Measurements from ENCODE around the gene TRPM3. TPM values are rescaled to one million over a fixed set of nuclear protein-coding genes. Genes with fewer than 3 reads are reported as not detected.

The TRPM3 gene
- total RNA-seq, 1 experiment from 2014 or later, result 0.26 TPM

DNA sequence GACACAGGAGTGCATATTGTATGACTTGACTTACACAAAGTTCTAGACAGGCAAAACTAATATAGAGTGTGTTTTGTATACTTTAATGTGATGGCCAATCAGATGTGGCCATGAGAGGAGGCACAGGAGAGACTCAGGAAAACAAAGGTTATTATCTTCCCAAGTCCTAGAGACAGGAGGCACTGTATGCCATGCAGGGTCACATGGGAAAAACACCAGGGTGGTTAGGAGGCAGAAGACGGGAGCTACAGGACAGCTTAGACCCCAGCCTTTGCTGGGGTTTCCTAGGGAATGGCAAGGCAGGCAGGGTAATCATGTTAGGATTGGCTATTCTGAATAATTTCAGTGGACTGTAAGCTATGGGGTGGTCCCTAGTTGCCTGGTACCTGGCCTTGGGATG is 16.2 kb downstream of the TRPM3 start:
- H3K4me1 ChIP-seq (replicated peaks; ENCODE audit: insufficient read depth), result no peaks in the 10 kb centered on the region
- no peaks in the 10 kb centered on the region for H3K27me3 ChIP-seq (ENCODE audit: insufficient read depth, low read depth)
- ChIA-PET CTCF (no interaction called here), POLR2A (ENCODE audit: unreplicated experiment) (no interaction called here)
- H3K9me3 ChIP-seq (ENCODE audit: insufficient read depth, low read depth), result no peaks in the 10 kb centered on the region
- intact Hi-C loops (cut with micrococcal nuclease; ENCODE audit: unreplicated experiment), result no loop called here
- no TSS peak for BruUV-seq (replicated peaks)
- H2AFZ ChIP-seq, result no peak overlapping the region
- H3K27ac ChIP-seq, result no peak overlapping the region
- H3F3A ChIP-seq (ENCODE audit: insufficient read depth, low read depth), result no peaks in the 10 kb centered on the region
- no peak overlapping the region for H3K4me2 ChIP-seq
- H3K9me2 ChIP-seq (ENCODE audit: insufficient read depth), result no peaks in the 10 kb centered on the region; the same call in 1 of the 2 replicates
- TF ChIP-seq EZH2 (IDR thresholded peaks at IDR 0.05; ENCODE audit: low read depth), result no peak
- TF ChIP-seq, protein P1, sequence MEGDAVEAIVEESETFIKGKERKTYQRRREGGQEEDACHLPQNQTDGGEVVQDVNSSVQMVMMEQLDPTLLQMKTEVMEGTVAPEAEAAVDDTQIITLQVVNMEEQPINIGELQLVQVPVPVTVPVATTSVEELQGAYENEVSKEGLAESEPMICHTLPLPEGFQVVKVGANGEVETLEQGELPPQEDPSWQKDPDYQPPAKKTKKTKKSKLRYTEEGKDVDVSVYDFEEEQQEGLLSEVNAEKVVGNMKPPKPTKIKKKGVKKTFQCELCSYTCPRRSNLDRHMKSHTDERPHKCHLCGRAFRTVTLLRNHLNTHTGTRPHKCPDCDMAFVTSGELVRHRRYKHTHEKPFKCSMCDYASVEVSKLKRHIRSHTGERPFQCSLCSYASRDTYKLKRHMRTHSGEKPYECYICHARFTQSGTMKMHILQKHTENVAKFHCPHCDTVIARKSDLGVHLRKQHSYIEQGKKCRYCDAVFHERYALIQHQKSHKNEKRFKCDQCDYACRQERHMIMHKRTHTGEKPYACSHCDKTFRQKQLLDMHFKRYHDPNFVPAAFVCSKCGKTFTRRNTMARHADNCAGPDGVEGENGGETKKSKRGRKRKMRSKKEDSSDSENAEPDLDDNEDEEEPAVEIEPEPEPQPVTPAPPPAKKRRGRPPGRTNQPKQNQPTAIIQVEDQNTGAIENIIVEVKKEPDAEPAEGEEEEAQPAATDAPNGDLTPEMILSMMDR (conservative IDR thresholded peaks at IDR 0.05), result no peak
- no peaks in the 10 kb centered on the region for H4K20me1 ChIP-seq (ENCODE audit: insufficient read depth)
- no peaks in the 10 kb centered on the region for H3K36me3 ChIP-seq (ENCODE audit: low read depth)
- H3K4me3 ChIP-seq, result no peak overlapping the region
- no peaks in the 10 kb centered on the region for H3K79me2 ChIP-seq (ENCODE audit: low read depth)
- DNase-seq, result no peak

DNA sequence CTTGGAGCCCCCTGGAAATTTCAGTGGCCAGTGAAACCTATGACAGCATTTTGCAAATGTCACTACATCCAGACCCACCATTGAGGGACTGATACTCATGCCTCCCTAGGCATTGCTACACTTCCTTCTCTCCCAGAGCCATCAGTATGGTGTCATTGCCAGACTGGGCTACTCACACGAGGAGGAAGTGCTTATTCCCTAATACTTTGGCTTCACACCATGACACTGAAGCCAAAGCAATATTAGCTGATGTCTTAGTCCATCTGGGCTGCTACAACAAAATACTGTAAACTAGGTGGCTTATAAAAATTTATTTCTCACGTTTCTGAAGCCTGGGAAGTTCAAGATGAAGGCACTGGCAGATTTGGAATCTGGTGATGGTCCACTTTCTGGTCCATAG is 22.6 kb downstream of the TRPM3 start:
- Histone ChIP-seq H3K79me2 (ENCODE audit: low read depth) (no peaks in the 10 kb centered on the region), H3K9me3 (ENCODE audit: insufficient read depth, low read depth) (no peaks in the 10 kb centered on the region), H3K4me1 (replicated peaks; ENCODE audit: insufficient read depth) (no peaks in the 10 kb centered on the region), H3K4me3 (no peak overlapping the region), H3K9me2 (ENCODE audit: insufficient read depth) (no peaks in the 10 kb centered on the region; the same call in 1 of the 2 replicates), H3K27ac (no peak overlapping the region), H3K36me3 (ENCODE audit: low read depth) (no peaks in the 10 kb centered on the region), H3K4me2 (no peak overlapping the region), H2AFZ (no peak overlapping the region), H4K20me1 (ENCODE audit: insufficient read depth) (no peaks in the 10 kb centered on the region), H3K27me3 (ENCODE audit: insufficient read depth, low read depth) (no peaks in the 10 kb centered on the region), H3F3A (ENCODE audit: insufficient read depth, low read depth) (no peaks in the 10 kb centered on the region)
- TF ChIP-seq, protein P1 (conservative IDR thresholded peaks at IDR 0.05), result no peak
- no peak for TF ChIP-seq EZH2 (IDR thresholded peaks at IDR 0.05; ENCODE audit: low read depth)
- CTCF ChIA-PET, result no interaction called here
- no peak for DNase-seq
- intact Hi-C loops (cut with micrococcal nuclease; ENCODE audit: unreplicated experiment), result no loop called here
- POLR2A ChIA-PET (ENCODE audit: unreplicated experiment), result no interaction called here
- BruUV-seq (replicated peaks), result no TSS peak

- ChIA-PET CTCF (no interaction called here), POLR2A (ENCODE audit: unreplicated experiment) (interaction anchor here (0.6 kb wide), 1 partner anchor 415 kb away, joined by 4 read pairs; no protein-coding TSS in a partner anchor)
- TF ChIP-seq, protein P1 (conservative IDR thresholded peaks at IDR 0.05), result no peak
- no peak for TF ChIP-seq EZH2 (IDR thresholded peaks at IDR 0.05; ENCODE audit: low read depth)
- no TSS peak for BruUV-seq (replicated peaks)
- H3K36me3 ChIP-seq (ENCODE audit: low read depth), result no peaks in the 10 kb centered on the region
- H3F3A ChIP-seq (ENCODE audit: insufficient read depth, low read depth), result no peaks in the 10 kb centered on the region
- intact Hi-C loops (cut with micrococcal nuclease; ENCODE audit: unreplicated experiment), result no loop called here
- no peaks in the 10 kb centered on the region for H3K9me3 ChIP-seq (ENCODE audit: insufficient read depth, low read depth)
- H3K27me3 ChIP-seq (ENCODE audit: insufficient read depth, low read depth), result no peaks in the 10 kb centered on the region
- no peaks in the 10 kb centered on the region for H3K4me1 ChIP-seq (replicated peaks; ENCODE audit: insufficient read depth)
- DNase-seq, result no peak
- no peaks in the 10 kb centered on the region for H4K20me1 ChIP-seq (ENCODE audit: insufficient read depth)
- no peaks in the 10 kb centered on the region; the same call in 1 of the 2 replicates for H3K9me2 ChIP-seq (ENCODE audit: insufficient read depth)
- H3K4me3 ChIP-seq, result no peak overlapping the region
- H3K79me2 ChIP-seq (ENCODE audit: low read depth), result no peaks in the 10 kb centered on the region
- H2AFZ ChIP-seq, result no peak overlapping the region
- no peak overlapping the region for H3K4me2 ChIP-seq
- no peak overlapping the region for H3K27ac ChIP-seq
These were observed 23.8 kb downstream of the TRPM3 start for GRCh38 chr9:71097671-71098070.
